Activated naive CD4-positive, alpha-beta T cell treated with anti-CD3 and anti-CD28 coated beads, Interleukin-2, amount 50 U/mL, for 24 hours (primary cell): ENCODE measurements around the gene NEDD4L.

Source experiments
- H3K27ac Mint-ChIP-seq: one replicate; pipeline ENCODE4 v1.8.0; 2021; ENCODE audit warnings: mild to moderate bottlenecking, mixed read lengths
- H3K27me3 Mint-ChIP-seq: one replicate; pipeline ENCODE4 v1.8.0; 2021; ENCODE audit warnings: mixed read lengths
- H3K36me3 Mint-ChIP-seq: one replicate; pipeline ENCODE4 v1.8.0; 2021; ENCODE audit warnings: mixed read lengths
- H3K4me1 Mint-ChIP-seq: one replicate; pipeline ENCODE4 v1.8.0; 2021; ENCODE audit warnings: mixed read lengths
- H3K4me3 Mint-ChIP-seq: one replicate; pipeline ENCODE4 v1.8.0; 2021; ENCODE audit warnings: mild to moderate bottlenecking, mixed read lengths
- H3K9me3 Mint-ChIP-seq: one replicate; pipeline ENCODE4 v1.8.0; 2021; ENCODE audit warnings: mixed read lengths

NEDD4L gene

GRCh38 chr18:58337686-58338085, 293.7 kb downstream of the NEDD4L start:
- no peak overlapping the region for H3K27ac Mint-ChIP-seq
- H3K36me3 Mint-ChIP-seq = peaks cover 5% of the 10 kb centered on the region
- H3K9me3 Mint-ChIP-seq = no peaks in the 10 kb centered on the region
- no peaks in the 10 kb centered on the region for H3K27me3 Mint-ChIP-seq
- H3K4me3 Mint-ChIP-seq = no peak overlapping the region
- no peaks in the 10 kb centered on the region for H3K4me1 Mint-ChIP-seq

DNA sequence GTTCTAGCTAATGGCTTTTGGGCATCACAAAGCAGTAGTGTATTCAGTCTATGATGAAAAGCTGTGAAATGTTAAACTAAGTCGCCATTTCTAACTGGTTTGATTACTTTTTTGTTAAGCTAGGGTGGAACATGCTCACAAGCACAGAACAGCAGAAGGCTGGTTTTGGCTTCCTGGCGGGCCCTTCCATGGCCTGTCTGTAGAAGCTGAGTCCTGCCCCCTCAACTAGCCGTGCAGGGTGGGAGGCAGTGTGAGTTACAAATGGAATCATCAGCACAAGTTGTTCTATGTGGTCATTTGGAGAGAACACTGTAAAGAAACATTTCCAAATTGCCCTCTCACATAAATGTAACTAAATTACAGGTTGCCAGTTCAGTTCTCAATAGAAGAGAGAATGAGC, 294.1 kb downstream of the NEDD4L start:
- H3K27me3 Mint-ChIP-seq = no peaks in the 10 kb centered on the region
- H3K27ac Mint-ChIP-seq = no peak overlapping the region
- no peak overlapping the region for H3K4me3 Mint-ChIP-seq
- peaks cover 5% of the 10 kb centered on the region for H3K36me3 Mint-ChIP-seq
- H3K9me3 Mint-ChIP-seq = no peaks in the 10 kb centered on the region
- H3K4me1 Mint-ChIP-seq = no peaks in the 10 kb centered on the region

GRCh38 chr18:58338961-58339592, 295.1 kb downstream of the NEDD4L start:
- no peak overlapping the region for H3K27ac Mint-ChIP-seq
- no peaks in the 10 kb centered on the region for H3K27me3 Mint-ChIP-seq
- no peaks in the 10 kb centered on the region for H3K4me1 Mint-ChIP-seq
- peaks cover 2% of the 10 kb centered on the region for H3K36me3 Mint-ChIP-seq
- H3K9me3 Mint-ChIP-seq = no peaks in the 10 kb centered on the region
- no peak overlapping the region for H3K4me3 Mint-ChIP-seq

DNA sequence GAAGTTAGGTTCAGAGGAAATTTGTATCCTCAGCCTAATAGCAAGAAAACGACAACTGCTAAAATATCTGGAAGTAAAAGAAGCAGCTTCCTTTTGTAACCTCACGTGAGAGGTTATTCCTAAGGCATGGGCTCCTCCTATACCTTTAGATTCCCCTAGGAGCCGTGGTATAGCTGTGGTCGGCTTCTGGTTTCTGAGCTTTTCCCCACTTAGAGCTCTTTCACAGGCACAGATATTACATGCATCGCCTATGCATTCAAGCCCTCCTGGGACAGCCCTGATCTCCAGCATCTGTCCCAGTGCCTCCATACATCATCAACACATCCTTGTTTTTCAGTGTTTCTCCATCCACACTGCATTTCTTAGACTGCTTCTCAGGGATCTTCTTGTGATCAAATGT, 295.9 kb downstream of the NEDD4L start:
- no peak overlapping the region for H3K27ac Mint-ChIP-seq
- H3K4me3 Mint-ChIP-seq = no peak overlapping the region
- H3K36me3 Mint-ChIP-seq = peaks cover 1% of the 10 kb centered on the region
- H3K4me1 Mint-ChIP-seq = no peaks in the 10 kb centered on the region
- no peaks in the 10 kb centered on the region for H3K27me3 Mint-ChIP-seq
- no peaks in the 10 kb centered on the region for H3K9me3 Mint-ChIP-seq

DNA sequence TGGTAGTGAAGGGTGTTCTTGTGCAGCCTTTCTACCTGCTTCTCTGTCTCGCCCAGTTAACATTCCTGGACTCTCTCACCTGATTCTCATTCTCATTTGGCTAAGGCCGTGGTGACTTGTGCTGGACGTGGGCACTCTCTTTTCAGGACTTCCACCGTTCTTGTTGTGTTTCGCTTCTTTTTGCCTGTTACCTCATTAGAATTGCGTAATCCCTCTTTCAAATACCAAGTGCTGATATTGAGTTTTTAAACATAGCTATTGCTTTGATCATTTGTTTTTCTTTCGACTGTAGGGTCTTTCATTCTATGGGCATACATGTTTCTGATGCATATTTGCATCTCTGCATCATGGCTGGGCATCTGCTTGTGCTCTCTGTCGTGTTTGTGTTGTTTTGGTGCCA, 297.9 kb downstream of the NEDD4L start:
- Mint-ChIP-seq H3K4me1 (no peaks in the 10 kb centered on the region), H3K4me3 (no peak overlapping the region), H3K36me3 (no peaks in the 10 kb centered on the region), H3K9me3 (no peaks in the 10 kb centered on the region), H3K27me3 (no peaks in the 10 kb centered on the region), H3K27ac (no peak overlapping the region)

GRCh38 chr18:58344080-58344670, 300.1 kb downstream of the NEDD4L start:
- no peak overlapping the region for H3K4me3 Mint-ChIP-seq
- no peaks in the 10 kb centered on the region for H3K4me1 Mint-ChIP-seq
- H3K36me3 Mint-ChIP-seq = no peaks in the 10 kb centered on the region
- H3K9me3 Mint-ChIP-seq = no peaks in the 10 kb centered on the region
- no peaks in the 10 kb centered on the region for H3K27me3 Mint-ChIP-seq
- H3K27ac Mint-ChIP-seq = no peak overlapping the region

GRCh38 chr18:58344861-58345463, 300.9 kb downstream of the NEDD4L start:
- H3K27ac Mint-ChIP-seq = no peak overlapping the region
- no peak overlapping the region for H3K4me3 Mint-ChIP-seq
- no peaks in the 10 kb centered on the region for H3K4me1 Mint-ChIP-seq
- H3K36me3 Mint-ChIP-seq = no peaks in the 10 kb centered on the region
- no peaks in the 10 kb centered on the region for H3K27me3 Mint-ChIP-seq
- no peaks in the 10 kb centered on the region for H3K9me3 Mint-ChIP-seq

DNA sequence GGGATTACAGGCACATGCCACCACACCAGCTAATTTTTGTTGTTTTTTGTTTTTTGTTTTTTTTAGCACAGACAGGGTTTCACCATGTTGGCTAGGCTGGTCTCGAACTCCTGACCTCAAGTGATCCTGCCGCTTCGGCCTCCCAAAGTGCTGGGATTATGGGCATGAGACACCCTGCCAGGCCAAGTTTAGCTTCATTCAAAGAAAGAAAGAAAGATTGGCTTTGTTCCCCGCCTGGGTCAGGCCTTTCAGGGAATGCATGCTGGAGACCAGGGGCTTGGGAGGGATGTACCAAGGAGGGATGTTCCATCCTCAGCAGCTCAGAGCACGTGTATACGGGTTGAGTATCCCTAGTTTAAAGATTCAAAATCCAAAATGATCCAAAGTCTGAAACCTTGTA, 301.8 kb downstream of the NEDD4L start:
- Mint-ChIP-seq H3K27ac (no peak overlapping the region), H3K27me3 (no peaks in the 10 kb centered on the region), H3K36me3 (no peaks in the 10 kb centered on the region), H3K4me1 (no peaks in the 10 kb centered on the region), H3K4me3 (no peak overlapping the region), H3K9me3 (no peaks in the 10 kb centered on the region)

GRCh38 chr18:58347135-58347534, 303.1 kb downstream of the NEDD4L start:
- Mint-ChIP-seq H3K4me1 (no peaks in the 10 kb centered on the region), H3K4me3 (no peak overlapping the region), H3K27me3 (no peaks in the 10 kb centered on the region), H3K27ac (no peak overlapping the region), H3K36me3 (no peaks in the 10 kb centered on the region), H3K9me3 (no peaks in the 10 kb centered on the region)

DNA sequence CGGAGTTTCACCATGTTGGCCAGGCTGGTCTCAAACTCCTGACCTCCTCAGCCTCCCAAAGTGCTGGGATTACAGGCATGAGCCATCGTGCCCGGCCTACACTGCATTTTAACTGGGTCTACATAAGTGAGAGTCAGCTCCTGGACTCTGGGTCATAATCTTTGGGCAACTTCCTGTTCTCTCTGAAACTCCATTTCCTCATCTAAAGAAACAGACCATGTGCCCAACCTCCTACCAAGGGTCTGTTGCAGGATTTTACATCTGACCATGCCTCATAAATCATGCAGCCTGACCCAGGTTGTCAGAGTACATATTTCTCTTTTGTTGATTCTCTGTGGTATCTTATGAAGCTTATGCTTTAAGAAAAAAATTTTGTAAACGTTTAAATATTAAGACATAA, 304.5 kb downstream of the NEDD4L start:
- Mint-ChIP-seq H3K4me1 (no peaks in the 10 kb centered on the region), H3K27me3 (no peaks in the 10 kb centered on the region), H3K27ac (no peak overlapping the region), H3K4me3 (no peak overlapping the region), H3K36me3 (no peaks in the 10 kb centered on the region), H3K9me3 (no peaks in the 10 kb centered on the region)

DNA sequence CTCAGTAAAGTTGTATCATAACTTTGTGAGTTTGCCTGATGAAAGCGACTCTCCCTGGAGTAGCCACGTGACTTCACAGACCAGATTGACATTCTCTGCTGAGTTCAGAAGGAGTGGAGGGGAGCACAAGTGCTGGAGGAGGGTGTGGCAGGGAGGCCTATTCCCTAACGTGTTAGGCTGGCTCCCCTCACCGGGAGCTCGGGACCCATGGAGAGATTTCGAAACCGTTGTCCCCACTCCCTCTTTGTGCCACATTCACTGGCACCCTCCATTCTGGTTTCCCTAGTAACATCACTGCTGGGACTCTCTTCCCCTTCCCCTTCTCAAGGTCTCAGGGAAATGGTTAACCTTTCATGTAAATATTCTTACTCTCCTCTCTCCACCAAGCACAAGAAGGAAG, 304.9 kb downstream of the NEDD4L start:
- H3K27ac Mint-ChIP-seq = no peak overlapping the region
- no peaks in the 10 kb centered on the region for H3K9me3 Mint-ChIP-seq
- no peaks in the 10 kb centered on the region for H3K4me1 Mint-ChIP-seq
- H3K27me3 Mint-ChIP-seq = no peaks in the 10 kb centered on the region
- no peaks in the 10 kb centered on the region for H3K36me3 Mint-ChIP-seq
- H3K4me3 Mint-ChIP-seq = no peak overlapping the region

DNA sequence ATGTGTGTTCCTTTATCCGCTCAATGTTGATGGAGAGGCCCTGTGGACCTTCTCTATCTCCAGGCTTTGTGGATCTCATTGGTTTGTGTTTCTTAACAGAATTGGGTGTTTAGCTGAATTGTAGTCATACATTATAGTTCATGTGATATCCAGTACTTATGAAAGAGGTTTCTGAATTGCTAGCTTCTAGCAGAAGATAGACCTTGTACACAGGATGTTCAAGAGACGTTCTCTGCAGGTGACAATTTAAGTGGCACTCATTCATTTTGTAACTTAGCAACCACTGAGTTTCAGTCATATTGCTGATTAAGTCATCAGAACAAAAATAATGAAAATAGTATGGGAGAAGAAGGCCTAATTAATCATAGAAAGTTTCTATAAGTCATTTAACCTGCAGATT, 305.6 kb downstream of the NEDD4L start:
- H3K27me3 Mint-ChIP-seq = no peaks in the 10 kb centered on the region
- no peak overlapping the region for H3K4me3 Mint-ChIP-seq
- no peaks in the 10 kb centered on the region for H3K36me3 Mint-ChIP-seq
- H3K9me3 Mint-ChIP-seq = no peaks in the 10 kb centered on the region
- no peak overlapping the region for H3K27ac Mint-ChIP-seq
- no peaks in the 10 kb centered on the region for H3K4me1 Mint-ChIP-seq

GRCh38 chr18:58350526-58350925, 306.5 kb downstream of the NEDD4L start:
- H3K27me3 Mint-ChIP-seq = no peaks in the 10 kb centered on the region
- no peaks in the 10 kb centered on the region for H3K36me3 Mint-ChIP-seq
- H3K4me1 Mint-ChIP-seq = no peaks in the 10 kb centered on the region
- H3K27ac Mint-ChIP-seq = no peak overlapping the region
- H3K9me3 Mint-ChIP-seq = no peaks in the 10 kb centered on the region
- H3K4me3 Mint-ChIP-seq = no peak overlapping the region

DNA sequence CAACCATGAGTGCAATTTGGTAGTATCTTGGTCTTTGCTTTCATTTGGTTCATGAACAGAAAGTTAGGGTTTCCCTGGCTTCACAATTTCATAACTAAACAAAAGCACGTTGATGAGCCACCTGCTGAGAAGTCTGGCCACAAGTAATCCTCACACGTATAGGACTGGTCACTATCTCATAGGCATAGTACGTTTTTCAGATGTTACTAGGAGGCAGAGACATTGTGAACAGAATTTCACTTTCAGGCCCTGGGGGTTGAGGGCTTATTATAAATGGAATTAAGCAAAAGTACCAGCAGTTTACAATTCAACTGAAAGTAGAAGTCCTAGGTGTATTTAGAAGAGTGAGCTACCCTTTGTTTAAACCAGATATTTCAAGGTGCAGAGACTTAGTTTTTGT, 307.8 kb downstream of the NEDD4L start:
- Mint-ChIP-seq H3K4me1 (no peaks in the 10 kb centered on the region), H3K4me3 (no peak overlapping the region), H3K27ac (no peak overlapping the region), H3K9me3 (no peaks in the 10 kb centered on the region), H3K27me3 (no peaks in the 10 kb centered on the region), H3K36me3 (no peaks in the 10 kb centered on the region)

GRCh38 chr18:58353581-58353980, 309.6 kb downstream of the NEDD4L start:
- Mint-ChIP-seq H3K4me3 (no peak overlapping the region), H3K9me3 (no peaks in the 10 kb centered on the region)

DNA sequence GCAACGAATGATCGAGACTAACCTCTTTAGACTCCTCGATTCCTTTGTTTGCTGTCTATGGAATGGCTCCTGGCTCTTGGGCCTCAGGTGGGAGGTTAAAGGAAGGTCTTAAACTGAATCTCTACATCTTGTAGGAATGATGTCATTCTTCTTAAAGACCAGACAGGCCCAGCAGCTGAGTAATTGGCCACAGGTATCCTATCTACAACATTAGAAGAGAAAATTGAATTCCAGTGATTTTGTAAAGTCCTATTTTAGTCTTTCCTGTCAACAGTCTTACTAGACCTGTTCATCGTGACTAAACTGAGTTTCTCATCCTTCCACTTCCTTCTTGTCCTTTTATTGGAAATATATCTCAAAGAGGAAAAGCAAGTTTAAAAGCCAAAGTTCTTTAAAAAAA, 310.0 kb downstream of the NEDD4L start:
- Mint-ChIP-seq H3K27me3 (no peaks in the 10 kb centered on the region), H3K4me1 (no peaks in the 10 kb centered on the region), H3K9me3 (no peaks in the 10 kb centered on the region), H3K27ac (no peak overlapping the region), H3K4me3 (no peak overlapping the region), H3K36me3 (no peaks in the 10 kb centered on the region)

More at GRCh38 chr18:58353581-58353980, 309.6 kb downstream of the NEDD4L start:
- no peak overlapping the region for H3K27ac Mint-ChIP-seq
- no peaks in the 10 kb centered on the region for H3K4me1 Mint-ChIP-seq
- no peaks in the 10 kb centered on the region for H3K36me3 Mint-ChIP-seq
- H3K27me3 Mint-ChIP-seq = no peaks in the 10 kb centered on the region

- Mint-ChIP-seq H3K27me3 (no peaks in the 10 kb centered on the region), H3K36me3 (no peaks in the 10 kb centered on the region), H3K4me3 (no peak overlapping the region), H3K27ac (no peak overlapping the region), H3K9me3 (no peaks in the 10 kb centered on the region), H3K4me1 (no peaks in the 10 kb centered on the region)
These were observed 310.8 kb downstream of the NEDD4L start for GRCh38 chr18:58354791-58355190.
